Aorta (tissue), 5 donors: ENCODE results near the gene E2F8. TPM values are rescaled to one million over a fixed set of nuclear protein-coding genes. Genes with fewer than 3 reads are reported as not detected.

Experiments used
- ATAC-seq: fragments of 200-7000 bp; cut with Tn5 transposase; one replicate; pipeline ENCODE4 v1.9.1; 2022; ENCODE audit warnings: moderate library complexity; ENCODE audit not compliant: low FRiP score
- DNase-seq, 2 donors: peaks; one replicate each; pipeline ENCODE4 v3.0.0-alpha.2; 2020
- H3K27ac ChIP-seq, 2 donors: one replicate each; pipeline ENCODE4 v1.5.1; 2013; ENCODE audit warnings: low read length in 2 of 2, mild to moderate bottlenecking in 2 of 2, moderate library complexity in 2 of 2, control low read depth in 1 of 2, inconsistent platforms in 1 of 2, low read depth in 1 of 2
- H3K27me3 ChIP-seq, 2 donors: one replicate each; pipeline ENCODE4 v1.6.1; 2013; ENCODE audit warnings: control low read depth in 1 of 2, low read length in 1 of 2, mild to moderate bottlenecking in 1 of 2, moderate library complexity in 1 of 2; ENCODE audit not compliant: insufficient read depth in 2 of 2, control insufficient read depth in 1 of 2
- H3K36me3 ChIP-seq, 2 donors: one replicate each; pipeline ENCODE4 v1.6.1; 2013; ENCODE audit warnings: control low read depth in 1 of 2, low read length in 1 of 2, mild to moderate bottlenecking in 1 of 2; ENCODE audit not compliant: insufficient read depth in 2 of 2, control insufficient read depth in 1 of 2
- H3K4me1 ChIP-seq, 2 donors: one replicate each; pipeline ENCODE4 v1.6.1; 2013; ENCODE audit warnings: low read length in 2 of 2, control low read depth in 1 of 2, mild to moderate bottlenecking in 1 of 2, moderate library complexity in 1 of 2; ENCODE audit not compliant: insufficient read depth in 2 of 2, control insufficient read depth in 1 of 2
- H3K4me3 ChIP-seq, 2 donors: one replicate each; pipeline ENCODE4 v1.5.1; 2013; ENCODE audit warnings: low read length in 2 of 2, control low read depth in 1 of 2, mild to moderate bottlenecking in 1 of 2
- H3K9me3 ChIP-seq: one replicate; pipeline ENCODE4 v1.6.1; 2013; ENCODE audit warnings: mild to moderate bottlenecking, low read length; ENCODE audit not compliant: control insufficient read depth
- WGBS, 2 donors: extraction: QIAGEN DNeasy Blood & Tissue Kit; methylation state at CpG; one replicate each; pipeline ENCODE4 v1.1.7; 2013; 5-methylcytosine and 5-hydroxymethylcytosine counted together
- intact Hi-C, 2 donors: fragments of 100-400 bp; cut with DNase I; formaldehyde crosslinking; loops; one replicate each; pipeline versions ENCODE4 v1.14.2 to v1.15.0; 2022
- polyA plus RNA-seq, 2 donors: library from polyadenylated mRNA; stranded (reverse); fragments of 200-250 nt; gene quantifications; one replicate each; pipeline ENCODE4 v1.2.3, GENCODE V29; 2013
- total RNA-seq, 2 donors: library from RNA; stranded (reverse); fragmentation: NEBNext Ultra II Directional; extraction: Animal tissue kit (Norgen Biotek cat#: 25700); gene quantifications; one replicate each; pipeline ENCODE4 v1.2.1, GENCODE V29; 2021
- donor health status: healthy with polysubstance abuse.
- donor health status: Bipolar disorder and iron deficiency.
- donor health status: DM: no; HTN: no; CAD: no.
- donor health status: DM: no; HTN: no; CAD: no.
- donor health status: DM: yes; HTN: yes; CAD: no.

E2F8 gene
- total and polyA plus RNA-seq, 4 donors, result 0.05 to 0.63 (median 0.29) TPM; not detected in 1

GRCh38 chr11:19218786-19219460 is 21.8 kb downstream of the E2F8 start:
- DNase-seq (no peak), ATAC-seq (no peak)
- Histone ChIP-seq H3K4me3 (no peak overlapping the region), H3K36me3 (no peaks in the 10 kb centered on the region), H3K9me3 (peaks cover 2% of the 10 kb centered on the region), H3K27me3 (no peaks in the 10 kb centered on the region), H3K27ac (no peak overlapping the region), H3K4me1 (no peaks in the 10 kb centered on the region)
- intact Hi-C loops, result no loop called here
- 73 to 81% methylated on average over 15 of the region's 15 CpGs for WGBS, 2 donors

DNA sequence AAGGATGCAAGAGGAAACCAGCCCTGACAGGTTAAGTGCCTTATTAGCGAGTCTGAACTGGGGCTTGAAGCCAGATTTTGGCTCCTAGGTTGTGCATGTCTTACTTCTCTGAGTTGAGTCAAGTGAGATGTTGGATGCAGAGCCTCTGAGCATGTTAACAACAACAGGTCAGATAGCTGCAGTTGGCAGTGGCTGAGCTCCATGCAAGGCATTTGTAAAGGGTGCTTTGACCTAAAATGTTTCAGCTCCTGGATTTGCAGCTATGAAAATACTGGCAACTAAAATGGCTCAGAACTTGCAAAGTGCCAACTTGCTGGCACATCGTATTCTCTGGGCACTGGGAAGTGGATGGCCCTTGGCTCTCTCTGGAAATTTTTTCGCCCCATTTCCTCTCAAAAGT is 22.5 kb downstream of the E2F8 start:
- no peaks in the 10 kb centered on the region for H3K27me3 ChIP-seq
- ATAC-seq, result no peak
- no peak overlapping the region for H3K27ac ChIP-seq
- no peaks in the 10 kb centered on the region for H3K36me3 ChIP-seq
- DNase-seq, result no peak
- no peaks in the 10 kb centered on the region for H3K4me1 ChIP-seq
- 45 to 48% methylated on average over 3 of the region's 3 CpGs for WGBS, 2 donors
- H3K4me3 ChIP-seq, result no peak overlapping the region
- intact Hi-C loops, result no loop called here
- peaks cover 2% of the 10 kb centered on the region for H3K9me3 ChIP-seq

GRCh38 chr11:19216709-19217374 is 23.9 kb downstream of the E2F8 start:
- Histone ChIP-seq H3K4me3 (no peak overlapping the region), H3K27ac (no peak overlapping the region), H3K27me3 (no peaks in the 10 kb centered on the region), H3K36me3 (no peaks in the 10 kb centered on the region), H3K9me3 (no peaks in the 10 kb centered on the region), H3K4me1 (no peaks in the 10 kb centered on the region)
- 30% methylated on average over 3 of the region's 3 CpGs for WGBS, 2 donors
- intact Hi-C loops, result no loop called here
- ATAC-seq (no peak), DNase-seq (no peak)

- Histone ChIP-seq H3K4me3 (no peak overlapping the region), H3K27ac (no peak overlapping the region), H3K36me3 (no peaks in the 10 kb centered on the region), H3K4me1 (no peaks in the 10 kb centered on the region), H3K9me3 (no peaks in the 10 kb centered on the region), H3K27me3 (no peaks in the 10 kb centered on the region)
- WGBS, 2 donors, result 91 to 94% methylated on average over 4 of the region's 4 CpGs
- ATAC-seq, result no peak
- no peak for DNase-seq
- intact Hi-C loops, result no loop called here
Observed at GRCh38 chr11:19216021-19216420, 24.7 kb downstream of the E2F8 start.

- DNase-seq, result no peak
- ATAC-seq, result no peak
- 36 to 52% methylated on average over 4 of the region's 4 CpGs for WGBS, 2 donors
- Histone ChIP-seq H3K4me3 (no peak overlapping the region), H3K36me3 (no peaks in the 10 kb centered on the region), H3K27me3 (no peaks in the 10 kb centered on the region), H3K9me3 (peaks cover 1% of the 10 kb centered on the region), H3K4me1 (no peaks in the 10 kb centered on the region), H3K27ac (no peak overlapping the region)
- intact Hi-C loops, result no loop called here
Observed at GRCh38 chr11:19209617-19210370, 31.0 kb downstream of the E2F8 start.

GRCh38 chr11:19208959-19209546 is 31.7 kb downstream of the E2F8 start:
- DNase-seq (no peak), ATAC-seq (no peak)
- H3K9me3 ChIP-seq, result peaks cover 1% of the 10 kb centered on the region
- 43 to 52% methylated on average over 3 of the region's 3 CpGs for WGBS, 2 donors
- H3K4me3 ChIP-seq, result no peak overlapping the region
- H3K36me3 ChIP-seq, result no peaks in the 10 kb centered on the region
- no peaks in the 10 kb centered on the region for H3K27me3 ChIP-seq
- H3K4me1 ChIP-seq, result no peaks in the 10 kb centered on the region
- no peak overlapping the region for H3K27ac ChIP-seq
- intact Hi-C loops, result no loop called here

GRCh38 chr11:19208181-19208580 is 32.6 kb downstream of the E2F8 start:
- WGBS, 2 donors, result 88 to 91% methylated on average over 2 of the region's 2 CpGs
- intact Hi-C loops, result no loop called here
- no peak overlapping the region for H3K27ac ChIP-seq

DNA sequence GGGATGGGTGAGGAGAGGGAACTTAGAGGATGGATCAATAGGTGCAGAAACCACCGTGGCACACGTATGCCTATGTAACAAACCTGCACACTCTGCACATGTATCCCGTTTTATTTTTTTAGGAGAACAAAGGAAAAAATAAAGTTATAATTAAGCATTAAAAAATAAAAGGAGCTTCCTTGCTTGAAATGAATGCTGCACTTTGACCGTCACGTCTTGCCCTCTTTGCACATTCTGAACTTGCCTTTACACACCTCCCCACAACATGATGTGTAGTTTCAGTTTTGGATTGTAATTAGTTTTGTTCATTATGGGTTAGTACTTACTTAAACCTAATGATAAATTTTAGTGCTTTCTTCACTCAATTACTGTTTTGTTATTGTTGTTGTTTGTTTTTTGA is 35.9 kb downstream of the E2F8 start:
- no peaks in the 10 kb centered on the region for H3K27me3 ChIP-seq
- DNase-seq, result no peak
- intact Hi-C loops, result no loop called here
- peaks cover 1% of the 10 kb centered on the region for H3K9me3 ChIP-seq
- 94 to 95% methylated on average over 5 of the region's 5 CpGs for WGBS, 2 donors
- no peaks in the 10 kb centered on the region for H3K36me3 ChIP-seq
- no peak overlapping the region for H3K4me3 ChIP-seq
- no peak overlapping the region for H3K27ac ChIP-seq
- ATAC-seq, result no peak
- no peaks in the 10 kb centered on the region for H3K4me1 ChIP-seq

More at GRCh38 chr11:19208181-19208580, 32.6 kb downstream of the E2F8 start:
- no peak overlapping the region for H3K4me3 ChIP-seq
- no peaks in the 10 kb centered on the region for H3K4me1 ChIP-seq
- DNase-seq (no peak), ATAC-seq (no peak)
- no peaks in the 10 kb centered on the region for H3K36me3 ChIP-seq
- no peaks in the 10 kb centered on the region for H3K27me3 ChIP-seq
- H3K9me3 ChIP-seq, result peaks cover 1% of the 10 kb centered on the region
